ENCODE measurements around the gene OR52M1.

OR52M1 gene

GRCh38 chr11:4576880-4577279 is 31.9 kb downstream of the OR52M1 start:
- no peak for DNase-seq

GRCh38 chr11:4577761-4578160 is 32.8 kb downstream of the OR52M1 start:
- DNase-seq = no peak

GRCh38 chr11:4578624-4579023 is 33.6 kb downstream of the OR52M1 start:
- no peak for DNase-seq

- no peak for DNase-seq
These were observed 35.1 kb downstream of the OR52M1 start for GRCh38 chr11:4580124-4580523.

- DNase-seq = no peak
These were observed 36.5 kb downstream of the OR52M1 start, which contains the start of gene OR52I2 for GRCh38 chr11:4581443-4581842. Gene OR52I2, plus strand, starts transcription at chr11:4581743.

GRCh38 chr11:4589017-4589416 is 44.0 kb downstream of the OR52M1 start:
- DNase-seq = no peak

- DNase-seq = no peak
These were observed 48.7 kb downstream of the OR52M1 start, which contains the start of gene OR52I1 for GRCh38 chr11:4593739-4594138. Gene OR52I1, plus strand, starts transcription at chr11:4594039. Its CDS starts 0 bp downstream, at chr11:4594039.
